DMS53 (cell line): ENCODE measurements around the gene WDR46.
"Not testable (repeated sequence)": the region's sequence is repeated elsewhere in the genome, so short reads cannot be mapped to it uniquely, and the experiment has no call there.

Experiments used
- DNase-seq: peaks from one replicate; lab custom pipeline; 2025; lab: John Stamatoyannopoulos, UW

WDR46 gene

DNA sequence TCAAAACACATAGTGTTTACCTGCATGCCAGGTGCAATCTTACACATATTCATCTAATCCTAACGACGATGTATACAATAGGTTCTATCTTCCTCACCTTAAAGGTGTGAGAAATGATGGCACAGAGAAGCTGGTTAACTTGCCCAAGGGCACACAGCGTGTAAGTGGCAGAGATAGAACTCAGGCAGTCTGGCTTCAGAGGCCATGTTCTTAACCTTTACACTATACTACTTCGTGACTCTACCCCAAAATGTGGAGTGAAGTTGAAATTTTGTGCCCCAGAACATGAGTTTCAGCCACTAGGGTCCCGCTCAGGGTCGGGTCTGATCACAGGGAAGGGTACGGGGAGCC is 17.9 kb downstream of the WDR46 start:
- DNase-seq, result no peak

DNA sequence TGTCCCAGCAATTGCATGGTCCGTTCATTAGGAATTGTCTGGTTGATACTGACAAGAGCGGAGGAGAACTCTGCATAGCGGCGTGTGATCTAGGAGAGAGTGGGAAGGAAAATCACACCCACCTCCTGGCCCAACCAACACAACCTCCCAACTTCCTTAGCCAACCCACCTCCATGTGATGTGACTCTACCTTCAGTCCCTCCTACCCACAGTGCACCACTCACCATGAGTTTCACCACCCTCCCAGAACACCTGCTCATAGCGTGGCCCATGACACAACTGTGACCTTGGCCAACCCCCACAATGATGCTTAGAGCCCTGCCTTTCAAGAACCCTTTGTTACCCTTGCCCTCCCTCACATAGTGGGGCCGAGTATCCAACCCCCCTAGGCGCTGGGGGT is 25.0 kb downstream of the WDR46 start:
- no peak for DNase-seq

DNA sequence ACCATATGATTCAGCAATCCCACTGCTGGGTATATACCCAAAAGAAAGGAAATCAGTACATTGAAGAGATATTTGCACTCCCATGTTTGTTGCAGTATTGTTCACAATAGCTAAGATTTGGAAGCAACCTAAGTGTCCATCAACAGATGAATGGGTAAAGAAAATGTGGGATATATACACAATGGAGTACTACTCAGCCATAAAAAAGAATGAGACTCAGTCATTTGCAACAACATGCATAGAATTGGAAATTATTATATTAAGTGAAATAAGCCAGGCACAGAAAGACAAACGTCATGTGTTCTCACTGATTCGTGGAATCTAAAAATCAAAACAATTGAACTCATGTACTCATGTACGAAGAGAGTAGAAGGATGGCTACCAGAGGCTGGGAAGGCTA is 26.5 kb downstream of the WDR46 start:
- DNase-seq, result not testable (repeated sequence)

DNA sequence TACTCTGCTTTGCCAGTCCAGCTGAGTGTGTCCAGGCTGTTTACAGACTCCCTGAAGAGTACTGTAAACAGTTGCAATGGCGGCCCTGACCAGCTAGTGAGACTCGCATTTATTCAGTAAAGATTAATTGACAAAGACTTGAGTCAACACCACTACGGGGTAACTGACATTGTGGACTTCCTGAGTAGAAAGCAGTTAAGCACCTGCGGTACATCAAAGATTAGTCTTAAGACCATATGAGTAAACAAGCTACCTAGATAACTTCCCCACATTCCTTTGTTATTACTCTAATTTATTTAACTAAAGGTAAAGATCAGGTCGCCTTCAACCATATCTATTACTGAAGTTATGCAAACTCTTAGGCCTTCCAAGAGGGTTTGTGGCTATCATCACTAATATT is 30.0 kb downstream of the WDR46 start:
- DNase-seq, result peak; percentile 10

DNA sequence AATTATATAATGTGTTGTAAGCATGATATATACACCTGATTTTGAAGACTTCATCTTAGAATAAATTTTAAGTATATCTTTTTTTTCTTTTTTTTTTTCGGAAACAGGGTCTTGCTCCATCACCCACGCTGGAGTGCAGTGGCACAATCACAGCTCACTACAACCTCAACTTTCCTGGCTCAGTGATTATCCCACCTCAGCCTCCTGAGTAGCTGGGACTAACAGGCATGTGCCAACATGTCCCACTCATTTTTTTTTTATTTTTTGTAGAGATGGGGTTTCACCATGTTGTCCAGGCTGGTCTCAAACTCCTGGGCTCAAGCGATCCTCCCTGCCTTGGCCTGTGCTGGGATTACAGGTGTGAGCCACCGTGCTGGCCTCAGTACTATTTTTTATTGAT is 34.4 kb downstream of the WDR46 start:
- DNase-seq, result no peak

DNA sequence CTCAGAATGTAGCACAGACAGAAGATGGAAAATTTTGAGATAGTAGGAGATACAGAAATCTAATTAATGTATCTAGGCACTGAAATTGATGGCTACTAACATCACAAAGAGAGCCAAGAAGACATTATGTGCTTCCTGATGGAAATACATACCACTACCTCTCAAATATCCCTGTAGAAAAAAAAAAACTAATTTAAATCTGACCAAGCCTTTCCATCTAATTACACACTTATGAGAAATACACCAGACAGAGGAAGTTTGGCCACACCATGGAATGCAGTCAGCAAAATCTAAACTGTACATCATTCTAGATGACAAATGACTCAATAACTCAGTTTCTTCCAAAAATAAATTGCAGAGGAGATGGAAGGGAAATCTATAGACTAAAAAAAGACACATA is 36.3 kb downstream of the WDR46 start:
- DNase-seq, result no peak

DNA sequence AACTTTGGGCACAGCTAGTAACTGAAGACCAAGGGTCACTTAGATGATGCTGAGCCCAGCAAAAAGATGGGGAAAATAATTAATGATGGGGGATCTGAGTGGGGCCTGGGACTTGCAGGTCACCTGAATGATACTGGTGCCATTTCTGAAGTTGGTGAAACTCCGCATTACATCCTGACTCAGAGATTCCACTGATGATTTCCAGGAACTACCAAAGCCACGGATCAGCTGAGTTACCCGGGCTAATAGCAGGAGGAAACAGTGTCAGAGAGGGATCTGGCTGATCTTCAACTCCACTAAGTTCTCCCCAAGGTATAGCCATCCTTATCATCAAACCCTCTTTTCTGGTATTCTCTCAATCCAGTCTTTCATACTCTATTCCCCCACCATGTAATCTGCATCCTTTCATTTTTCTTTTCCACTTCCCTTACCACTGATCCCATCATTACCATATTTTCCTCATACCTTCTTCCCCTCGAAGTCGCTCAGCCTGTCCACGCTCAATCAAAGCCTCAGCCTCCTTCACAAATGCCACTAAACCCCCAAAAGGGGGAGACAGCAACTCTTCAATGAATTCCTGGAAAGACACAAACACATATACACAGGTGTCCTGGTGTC is 37.5 kb downstream of the WDR46 start:
- no peak for DNase-seq

DNA sequence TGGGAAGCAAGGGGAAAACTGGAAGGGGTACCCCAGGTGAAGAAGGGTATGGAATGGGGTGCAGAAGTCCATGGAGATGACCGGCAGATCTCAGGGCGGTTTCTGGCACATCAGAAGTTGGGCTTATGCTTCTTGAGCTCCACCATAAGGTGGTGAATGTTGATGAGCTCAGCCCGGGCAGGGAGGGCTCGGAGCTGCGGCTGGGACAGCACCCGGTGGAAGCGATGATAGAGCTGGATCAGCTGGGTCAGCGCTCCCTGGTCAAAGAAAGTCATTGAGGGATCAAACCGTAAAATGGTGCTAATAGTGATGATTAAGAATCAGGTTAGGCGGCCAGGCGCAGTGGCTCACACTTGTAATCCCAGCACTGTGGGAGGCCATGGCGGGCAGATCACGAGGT is 38.3 kb downstream of the WDR46 start:
- no peak for DNase-seq

DNA sequence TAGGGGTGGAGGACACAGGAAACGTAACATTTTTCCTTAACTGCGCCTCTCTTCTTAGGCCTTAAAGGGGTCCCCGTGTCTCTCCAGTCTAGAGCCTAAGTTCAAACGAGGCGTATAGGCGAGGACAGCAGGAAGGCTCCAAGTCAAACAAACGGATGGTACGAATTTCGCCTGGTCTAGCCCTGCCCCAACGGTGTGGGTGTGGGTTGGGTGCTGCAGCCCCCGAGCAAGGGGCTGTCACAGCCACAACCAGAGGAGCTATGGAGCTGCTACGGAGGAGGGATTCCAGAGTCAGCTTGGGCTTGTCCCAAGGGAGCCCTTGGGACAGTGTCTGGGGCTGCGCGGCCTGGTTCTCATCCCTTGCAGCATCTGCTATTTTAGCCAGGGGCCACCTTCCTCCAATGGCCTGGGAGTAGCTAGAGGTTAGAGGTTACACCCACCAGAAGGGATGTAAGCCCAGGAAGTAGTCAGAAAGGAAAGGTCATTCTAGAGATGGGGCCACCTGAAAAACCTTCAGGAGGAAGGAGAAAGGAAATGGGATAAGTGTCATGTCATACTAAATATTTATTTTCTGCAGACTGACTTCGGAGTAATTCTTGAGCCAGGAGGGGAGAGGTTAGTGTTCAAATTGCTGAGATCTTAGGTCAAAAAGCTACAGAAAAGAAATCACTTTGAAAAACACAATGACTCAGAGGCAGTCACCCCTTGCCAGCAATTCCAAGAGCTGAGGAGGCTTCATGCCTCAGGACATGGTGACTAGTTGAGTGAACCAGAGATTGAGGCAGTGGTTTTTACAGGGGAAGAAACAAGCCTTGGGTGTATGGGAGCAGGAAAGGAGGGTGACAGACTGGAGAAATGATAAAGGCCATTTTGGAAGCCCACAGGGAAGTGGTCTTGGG is 39.1 kb downstream of the WDR46 start:
- no peak for DNase-seq

DNA sequence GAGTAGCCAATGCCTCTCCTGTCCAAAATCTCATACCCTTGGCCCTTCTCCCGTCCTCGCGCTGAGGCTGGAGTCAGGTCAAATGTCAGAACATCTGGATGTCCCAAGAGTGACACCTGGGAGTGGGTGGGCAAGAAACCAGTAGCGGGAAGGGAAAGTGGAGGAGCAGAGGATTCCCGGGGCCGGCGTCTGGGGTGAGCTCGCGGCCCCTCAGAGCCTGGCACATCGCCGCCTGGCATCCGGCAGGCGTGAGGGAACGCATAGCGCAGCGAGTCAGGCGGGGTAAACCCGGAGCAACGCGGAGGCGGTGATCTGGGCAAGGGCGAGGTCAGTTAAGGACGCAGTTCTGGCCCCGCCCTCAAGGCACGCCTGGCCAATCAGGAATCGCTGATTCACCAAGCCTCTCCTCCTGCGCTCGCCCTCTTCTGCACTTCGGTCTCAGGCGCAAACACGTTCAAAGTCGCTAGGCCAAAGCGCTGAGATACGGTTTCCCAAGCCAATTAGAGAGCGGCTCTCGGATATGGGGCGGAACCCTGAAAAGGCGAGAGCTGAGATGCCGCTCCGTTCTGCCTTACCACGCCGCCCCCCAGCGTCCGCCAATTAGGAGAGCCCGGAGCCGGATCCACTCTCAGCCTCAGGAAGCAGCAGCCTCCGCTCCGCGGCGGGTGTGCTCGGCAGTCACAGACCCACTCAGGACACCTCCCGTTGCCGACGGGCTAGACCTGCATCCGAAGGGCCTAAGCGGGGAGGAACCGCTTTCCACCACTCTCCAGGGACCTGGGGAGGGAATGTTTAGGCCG is 39.9 kb downstream of the WDR46 start:
- peak; percentile 100 for DNase-seq

DNA sequence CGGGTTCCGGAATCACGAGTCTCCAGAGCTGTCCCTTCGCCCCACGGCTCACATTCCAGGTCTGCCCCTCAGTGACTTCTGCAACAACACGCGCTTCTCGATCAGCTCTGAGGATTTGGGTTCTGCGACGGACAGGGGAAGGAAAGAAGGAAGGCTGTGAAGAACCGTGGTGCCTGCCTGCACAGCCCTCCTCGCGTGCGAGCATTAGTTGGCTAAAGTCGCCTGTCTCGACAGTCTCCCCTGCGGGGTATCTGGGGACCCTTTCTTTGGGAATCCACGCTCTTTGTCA is 40.5 kb downstream of the WDR46 start:
- DNase-seq, result peak; percentile 85

DNA sequence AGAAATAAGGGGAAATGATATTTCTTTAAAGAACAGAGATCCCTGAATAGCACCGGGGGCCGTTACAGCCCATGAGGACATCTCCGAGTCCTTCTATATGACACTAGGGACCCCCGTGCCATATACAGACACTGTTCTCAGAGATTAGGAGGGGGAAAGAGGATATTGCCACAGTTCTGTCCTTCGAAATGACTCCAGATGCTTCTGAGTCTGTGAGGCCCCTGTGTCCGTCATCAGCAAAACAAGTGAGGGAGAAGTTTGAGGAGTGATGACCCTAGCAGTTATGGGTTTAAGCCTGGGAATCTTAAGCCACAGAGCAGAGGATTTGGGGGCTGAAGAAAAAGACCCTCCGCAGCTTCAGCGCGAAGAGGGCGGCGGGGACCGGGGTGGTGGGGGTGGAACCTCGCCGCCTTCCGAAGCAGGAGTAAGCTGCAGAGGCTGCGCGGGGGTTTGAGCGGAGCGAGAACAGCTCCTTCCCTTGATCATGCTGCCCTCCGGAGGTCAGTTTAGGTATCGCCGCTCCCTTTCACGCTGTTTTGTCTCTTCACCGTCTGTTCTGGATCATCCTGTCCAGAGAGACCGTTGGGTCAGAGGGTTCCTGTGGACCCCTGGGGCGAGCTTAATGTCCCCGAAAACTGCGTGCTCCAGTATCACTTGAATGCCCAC is 40.9 kb downstream of the WDR46 start:
- peak; percentile 92 for DNase-seq

DNA sequence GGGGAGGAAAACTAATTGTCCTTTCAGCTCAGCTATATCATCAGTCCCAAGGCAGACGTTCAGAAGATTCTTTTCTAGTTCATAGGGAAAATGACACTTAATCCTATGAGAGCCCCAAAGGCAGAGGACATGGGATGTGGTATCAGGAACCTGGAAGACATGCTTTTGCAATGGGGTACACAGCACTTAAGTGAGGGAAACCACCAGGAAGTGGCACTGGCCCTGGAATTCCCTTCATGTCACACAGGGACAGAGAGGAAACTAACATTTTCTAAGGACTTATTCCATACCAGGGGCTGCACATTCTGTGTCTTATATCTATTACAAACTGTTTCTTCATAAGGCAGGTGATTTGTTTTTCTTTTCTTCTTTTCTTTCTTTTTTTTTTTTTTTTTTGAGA is 45.6 kb downstream of the WDR46 start:
- no peak for DNase-seq

DNA sequence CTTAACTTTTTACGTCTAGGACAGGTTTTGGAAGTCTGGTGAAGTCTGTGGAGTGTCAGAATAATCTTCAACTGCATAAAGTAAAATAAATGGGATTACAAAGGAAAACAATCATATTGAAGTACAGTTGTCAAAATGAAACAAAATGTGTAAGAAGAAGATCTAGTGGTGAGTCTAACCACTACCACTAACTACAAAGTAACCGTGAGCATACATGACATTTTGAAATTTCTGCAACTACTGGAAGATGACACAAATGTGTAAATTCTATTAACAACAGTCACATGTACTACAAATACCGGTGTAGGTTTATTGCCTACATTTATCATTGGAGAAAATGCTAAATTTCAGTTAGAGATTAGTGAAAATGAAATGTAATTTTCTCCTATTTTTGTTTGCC is 47.1 kb downstream of the WDR46 start:
- DNase-seq, result no peak

DNA sequence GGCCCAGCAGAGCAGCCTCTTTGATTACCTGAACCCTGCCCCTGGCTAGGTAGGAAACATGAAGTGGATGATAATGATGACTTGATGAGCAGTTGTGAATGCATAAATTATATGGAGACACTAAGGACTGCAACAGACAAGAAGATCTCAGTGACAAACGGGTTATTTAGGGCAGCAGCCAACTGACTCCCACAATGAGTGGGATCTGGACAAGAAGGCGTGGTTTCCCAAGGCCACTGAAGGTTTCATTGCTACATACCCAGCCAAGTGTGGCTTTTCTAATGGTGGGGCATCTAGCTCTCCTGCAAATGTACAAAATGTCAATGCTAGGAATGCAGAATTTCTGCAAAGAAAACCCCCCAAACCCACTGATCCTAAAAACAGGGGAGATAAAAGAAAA is 51.3 kb downstream of the WDR46 start:
- DNase-seq, result no peak

DNA sequence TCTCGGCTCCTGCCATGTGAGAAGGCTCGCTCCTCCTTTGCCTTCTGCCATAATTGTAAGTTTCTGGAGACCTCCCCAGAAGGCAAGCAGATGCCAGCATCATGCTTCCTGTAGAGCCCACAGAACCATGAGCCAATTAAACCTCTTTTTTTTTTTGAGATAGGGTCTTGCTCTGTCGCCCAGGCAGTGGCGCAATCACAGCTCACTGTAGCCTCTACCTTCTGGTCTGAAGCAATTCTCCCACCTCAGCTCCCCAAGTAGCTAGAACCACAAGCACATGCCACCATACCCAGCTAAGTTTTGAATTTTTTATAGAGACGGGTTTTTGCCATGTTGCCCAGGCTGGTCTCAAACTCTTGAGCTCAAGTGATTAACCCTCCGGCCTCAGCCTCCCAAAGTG is 52.2 kb downstream of the WDR46 start:
- DNase-seq, result no peak

DNA sequence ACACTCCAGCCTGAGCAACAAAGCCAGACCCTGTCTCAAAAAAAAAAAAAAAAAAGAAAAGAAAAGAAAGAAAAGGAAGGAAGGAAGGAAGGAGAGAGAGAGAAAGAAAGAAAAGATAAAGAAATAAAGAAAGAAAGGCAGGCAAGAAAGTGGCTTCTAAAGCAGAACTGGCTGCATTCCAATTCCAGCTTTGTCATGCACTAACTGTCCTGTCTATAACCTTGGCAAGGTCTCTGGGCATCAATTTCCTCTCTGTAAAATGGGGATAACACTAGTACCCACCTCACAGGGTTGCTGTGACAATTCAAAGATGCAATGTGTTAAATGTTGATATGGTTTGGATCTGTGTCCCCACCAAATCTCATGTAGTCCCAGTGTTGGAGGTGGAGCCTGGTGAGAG is 52.7 kb downstream of the WDR46 start:
- DNase-seq, result no peak

DNA sequence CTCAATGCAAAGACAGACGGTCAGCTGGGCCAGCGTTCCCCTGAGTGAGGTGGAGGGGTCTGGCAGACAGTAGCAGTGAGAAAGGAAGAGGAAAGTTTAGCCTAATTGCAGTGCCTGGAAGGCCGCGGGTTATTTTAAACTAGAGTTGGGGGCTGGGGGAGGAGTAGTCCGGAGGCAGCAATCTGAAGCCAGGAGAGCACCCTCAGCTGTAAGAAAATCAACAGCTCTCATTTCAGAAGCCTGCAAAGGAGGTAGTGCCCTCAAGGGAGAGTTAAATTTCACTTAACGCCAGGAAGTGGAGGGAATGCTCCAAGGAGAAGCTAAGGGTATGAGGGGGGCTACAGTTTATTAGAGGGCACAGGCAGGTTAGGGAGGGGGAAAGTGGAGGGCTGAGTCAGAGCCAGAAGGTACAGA is 53.8 kb downstream of the WDR46 start:
- DNase-seq, result no peak
